Measurements from ENCODE around the gene LRRC45.

LRRC45 gene

DNA sequence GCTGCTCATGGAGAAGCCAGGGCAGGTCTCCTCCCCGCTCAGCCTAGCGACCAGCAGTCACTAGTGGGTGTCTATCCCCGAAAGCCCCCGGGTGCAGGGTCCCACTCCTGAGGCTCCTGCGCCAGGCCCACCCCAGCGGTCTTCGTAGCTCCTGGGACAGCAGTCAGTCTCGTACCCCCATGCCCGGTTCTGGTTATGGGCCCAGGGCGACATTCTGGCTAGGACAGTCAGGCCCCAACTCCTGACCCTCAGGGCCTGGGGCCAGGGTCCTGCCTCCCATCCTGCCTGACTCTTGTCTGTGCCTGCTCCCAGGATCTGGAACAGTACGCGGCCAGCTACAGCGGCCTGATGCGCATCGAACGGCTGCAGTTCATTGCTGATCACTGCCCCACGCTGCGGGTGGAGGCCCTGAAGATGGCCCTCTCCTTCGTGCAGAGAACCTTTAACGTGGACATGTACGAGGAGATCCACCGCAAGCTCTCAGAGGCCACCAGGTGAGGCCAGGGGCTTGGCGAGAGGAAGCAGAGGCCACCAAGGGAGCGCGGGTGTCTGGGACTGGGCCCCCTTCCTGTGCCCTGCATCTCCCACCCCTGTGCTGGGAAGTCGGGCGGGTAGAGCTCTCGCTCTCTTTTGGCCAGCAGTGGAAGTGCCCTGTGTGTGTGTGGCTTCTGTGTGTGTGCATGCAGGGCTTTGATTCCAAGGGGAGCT is 30.6 kb downstream of the LRRC45 start:
- DNase-seq, result no peak

- DNase-seq, result no peak
Measured at GRCh38 chr17:82054351-82055022, 31.4 kb downstream of the LRRC45 start.

DNA sequence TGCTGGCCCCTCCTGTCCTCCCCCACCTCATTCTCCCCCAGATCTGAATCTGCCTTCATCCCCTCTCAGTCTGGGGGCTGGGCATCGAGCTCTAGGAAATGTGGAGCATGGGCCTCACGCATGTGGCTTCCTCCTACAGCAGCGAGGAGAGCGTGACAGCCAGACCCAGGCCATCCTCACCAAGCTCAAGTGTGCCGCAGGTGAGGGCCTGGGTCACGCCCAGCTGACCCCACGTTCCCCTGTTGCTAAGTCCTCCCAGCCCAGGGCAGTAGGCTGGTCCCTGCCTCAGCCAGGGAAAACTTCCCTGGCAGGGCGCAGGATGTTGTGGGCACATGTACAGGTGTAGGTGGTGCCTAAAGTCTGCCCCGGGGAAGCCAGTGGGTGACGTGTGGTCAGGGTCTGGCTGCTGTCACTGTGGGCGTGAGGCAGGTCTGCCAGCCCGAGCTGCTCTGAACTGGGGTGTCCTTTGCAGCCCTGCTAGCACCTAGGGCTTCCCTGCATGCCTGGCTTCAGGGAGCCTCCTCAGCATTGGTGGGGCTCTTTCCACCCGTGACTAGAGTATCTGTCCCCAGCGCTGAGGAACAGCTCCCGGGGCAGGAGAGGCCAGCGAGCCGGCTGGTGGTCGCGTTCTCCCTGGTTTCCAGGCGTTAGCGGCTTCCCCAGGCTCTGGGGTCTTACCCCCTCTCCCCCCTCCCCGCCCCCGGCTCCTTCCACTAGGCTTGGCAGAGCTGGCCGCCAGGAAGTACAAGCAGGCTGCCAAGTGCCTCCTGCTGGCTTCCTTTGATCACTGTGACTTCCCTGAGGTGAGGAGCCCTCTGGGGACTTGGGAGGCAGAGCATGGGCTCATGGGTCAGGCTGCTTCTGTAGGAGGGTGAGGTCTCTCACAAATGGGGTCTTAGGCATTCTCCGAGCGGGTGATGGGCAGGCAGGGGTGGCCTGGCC is 32.2 kb downstream of the LRRC45 start:
- no peak for DNase-seq

DNA sequence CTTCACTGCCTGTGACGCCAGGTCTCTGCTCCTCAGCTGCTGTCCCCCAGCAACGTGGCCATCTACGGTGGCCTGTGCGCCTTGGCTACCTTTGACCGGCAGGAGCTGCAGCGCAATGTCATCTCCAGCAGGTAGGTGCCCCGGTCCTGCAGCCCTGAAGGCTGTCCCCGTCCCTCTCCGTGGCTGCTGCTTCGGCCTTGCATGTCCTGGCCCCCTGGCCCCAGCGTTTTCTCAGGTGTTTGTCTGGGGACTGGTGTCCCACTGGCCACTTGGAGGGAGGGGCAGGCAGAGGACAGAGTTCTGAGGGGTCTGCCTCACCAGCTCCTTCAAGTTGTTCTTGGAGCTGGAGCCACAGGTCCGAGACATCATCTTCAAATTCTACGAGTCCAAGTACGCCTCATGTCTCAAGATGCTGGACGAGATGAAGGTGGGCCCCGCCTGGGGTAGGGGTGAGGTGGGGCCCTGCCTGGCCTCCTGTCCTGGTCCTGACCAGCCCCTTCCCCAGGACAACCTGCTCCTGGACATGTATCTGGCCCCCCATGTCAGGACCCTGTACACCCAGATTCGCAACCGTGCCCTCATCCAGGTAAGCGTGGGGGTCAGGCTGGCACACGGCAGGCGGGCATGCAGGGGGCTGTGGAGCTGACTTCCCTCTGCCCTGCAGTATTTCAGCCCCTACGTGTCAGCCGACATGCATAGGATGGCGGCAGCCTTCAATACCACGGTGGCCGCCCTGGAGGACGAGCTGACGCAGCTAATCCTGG is 33.0 kb downstream of the LRRC45 start:
- no peak for DNase-seq

DNA sequence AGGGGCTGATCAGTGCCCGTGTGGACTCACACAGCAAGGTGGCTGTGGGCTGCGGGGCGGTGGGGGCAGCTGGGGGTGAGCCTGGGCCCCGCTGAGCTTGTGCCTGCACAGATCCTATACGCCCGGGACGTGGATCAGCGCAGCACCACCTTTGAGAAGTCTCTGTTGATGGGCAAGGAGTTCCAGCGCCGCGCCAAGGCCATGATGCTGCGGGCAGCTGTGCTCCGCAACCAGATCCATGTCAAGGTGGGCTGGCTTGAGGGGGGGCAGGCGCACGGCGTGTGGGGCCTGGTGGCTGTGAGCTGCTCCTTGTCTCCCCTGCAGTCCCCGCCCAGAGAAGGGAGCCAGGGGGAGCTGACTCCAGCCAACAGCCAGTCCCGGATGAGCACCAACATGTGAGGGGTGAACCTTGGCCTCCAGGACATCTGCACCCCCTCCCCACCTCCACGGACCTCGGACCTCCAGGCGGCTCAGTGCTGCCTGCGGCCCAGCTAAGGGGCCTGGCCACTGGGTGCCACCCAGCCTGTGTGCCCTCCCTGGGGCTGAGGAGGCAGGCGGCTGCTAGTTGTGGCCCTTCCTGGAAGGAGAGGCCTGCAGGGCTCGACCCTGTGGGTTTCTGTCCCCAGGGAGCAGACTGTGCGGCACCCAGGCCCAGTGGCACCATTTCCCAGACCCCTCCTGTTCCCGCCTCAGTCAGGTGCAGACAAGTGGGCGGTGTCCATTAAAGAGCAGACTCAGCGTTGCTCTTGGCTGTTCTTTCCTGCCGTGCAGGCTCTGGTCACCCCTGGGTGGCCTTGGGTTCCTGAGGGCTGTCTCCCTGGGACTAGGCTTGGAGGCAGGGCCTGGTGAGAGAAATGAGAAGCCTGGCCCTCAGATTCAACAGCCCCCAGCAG is 33.9 kb downstream of the LRRC45 start:
- DNase-seq, result no peak

GRCh38 chr17:82058230-82058854 is 35.2 kb downstream of the LRRC45 start:
- no peak for DNase-seq

GRCh38 chr17:82058855-82059249 is 35.7 kb downstream of the LRRC45 start:
- DNase-seq, result no peak

DNA sequence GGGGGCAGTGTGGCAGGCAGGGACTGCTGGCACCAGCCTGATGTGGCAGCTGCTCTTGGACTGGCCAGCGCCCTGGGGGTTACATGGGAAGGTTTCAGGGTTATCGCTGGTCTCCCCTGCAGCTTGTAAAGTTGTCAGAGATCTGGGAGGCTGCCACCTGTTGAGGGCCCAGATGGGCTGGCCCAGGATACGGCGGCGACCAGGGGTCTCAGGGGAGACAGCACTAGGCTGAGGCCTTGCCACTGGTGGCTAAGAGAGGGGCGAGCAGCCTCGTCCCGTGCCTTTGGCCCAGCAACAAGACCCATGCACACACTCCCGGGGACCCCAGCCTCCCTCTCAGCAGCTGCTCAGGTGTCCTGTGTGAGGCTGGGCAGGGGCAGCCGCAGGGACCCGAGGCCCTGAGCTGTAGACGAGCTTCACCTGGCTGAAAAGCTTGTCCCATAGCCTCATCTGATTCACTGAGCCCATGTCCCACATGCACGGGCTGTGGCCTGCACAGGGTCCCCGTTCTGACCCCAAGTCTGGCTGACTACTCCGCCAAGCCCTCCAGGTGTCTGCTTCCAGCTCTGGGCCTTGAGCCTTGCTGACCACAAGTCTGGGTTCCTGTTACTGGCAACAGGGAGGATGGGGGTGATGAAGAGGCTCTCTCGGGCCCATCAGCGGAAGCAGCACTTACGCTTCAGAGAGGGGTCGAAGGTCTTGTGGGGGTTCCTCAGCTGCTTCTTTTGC is 36.3 kb downstream of the LRRC45 start:
- DNase-seq, result no peak

GRCh38 chr17:82060001-82060380 is 36.9 kb downstream of the LRRC45 start:
- DNase-seq, result no peak

DNA sequence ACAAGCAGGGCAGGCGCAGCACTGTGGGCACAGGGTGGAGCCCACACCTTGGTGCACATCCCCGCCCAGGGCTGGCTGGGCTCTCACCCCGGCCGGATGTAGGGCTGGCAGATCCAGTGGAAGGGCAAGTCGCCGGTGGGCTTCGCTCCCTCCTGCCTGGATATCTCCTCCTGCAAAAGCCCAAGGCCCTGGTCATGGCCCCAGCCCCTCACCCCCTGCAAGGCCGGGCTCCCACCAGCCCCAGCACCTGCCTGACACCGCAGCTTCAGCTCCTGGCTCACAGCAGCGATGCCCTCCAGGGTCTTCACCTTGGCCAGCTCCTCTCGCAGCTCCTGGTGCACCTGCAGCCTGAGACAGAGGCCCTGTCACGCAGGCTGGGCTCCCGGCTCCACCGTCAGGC is 37.5 kb downstream of the LRRC45 start:
- DNase-seq, result no peak

DNA sequence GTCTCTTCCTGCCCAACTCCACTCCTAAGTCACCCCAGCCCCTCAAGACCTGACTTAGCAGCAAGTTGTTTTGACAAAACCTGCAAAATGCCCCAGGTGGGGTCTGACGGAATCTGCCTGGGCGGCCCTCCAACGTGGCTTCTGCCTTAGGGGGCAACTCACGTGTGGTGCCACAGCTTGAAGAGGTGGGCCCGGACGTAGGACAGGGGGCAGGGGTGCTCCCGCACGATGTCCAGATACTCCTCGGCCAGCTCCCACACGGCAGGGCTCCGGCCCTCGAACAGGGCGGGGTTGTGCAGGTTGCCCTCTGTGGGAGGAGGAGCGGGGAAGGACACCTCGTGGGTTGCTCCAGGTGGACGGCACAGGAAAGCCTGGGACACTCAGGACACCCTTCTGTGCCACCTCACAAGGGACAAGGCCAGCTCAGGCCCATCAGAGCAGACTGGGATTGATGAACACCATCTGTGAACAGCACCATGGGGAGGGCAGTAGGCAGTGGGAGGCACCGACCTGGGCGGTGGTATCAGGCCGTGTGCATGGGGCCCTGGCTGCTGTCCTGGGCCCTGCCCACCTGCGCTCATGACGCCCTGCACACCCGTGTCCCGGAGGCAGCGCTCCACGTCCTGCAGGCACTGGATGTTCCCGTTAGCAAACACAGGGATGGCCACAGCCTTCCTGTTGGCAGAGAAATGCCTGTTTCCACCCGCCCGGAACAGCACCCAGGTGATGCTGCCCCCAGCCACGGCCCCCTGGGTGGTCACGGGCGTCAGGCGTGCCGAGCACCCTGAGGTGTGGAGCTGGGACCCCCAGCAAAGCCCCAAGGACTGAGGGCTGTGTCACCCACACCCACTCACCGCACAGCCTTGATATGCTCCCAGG is 38.2 kb downstream of the LRRC45 start:
- no peak for DNase-seq

- no peak for DNase-seq
Measured at GRCh38 chr17:82062076-82062983, 39.2 kb downstream of the LRRC45 start.

DNA sequence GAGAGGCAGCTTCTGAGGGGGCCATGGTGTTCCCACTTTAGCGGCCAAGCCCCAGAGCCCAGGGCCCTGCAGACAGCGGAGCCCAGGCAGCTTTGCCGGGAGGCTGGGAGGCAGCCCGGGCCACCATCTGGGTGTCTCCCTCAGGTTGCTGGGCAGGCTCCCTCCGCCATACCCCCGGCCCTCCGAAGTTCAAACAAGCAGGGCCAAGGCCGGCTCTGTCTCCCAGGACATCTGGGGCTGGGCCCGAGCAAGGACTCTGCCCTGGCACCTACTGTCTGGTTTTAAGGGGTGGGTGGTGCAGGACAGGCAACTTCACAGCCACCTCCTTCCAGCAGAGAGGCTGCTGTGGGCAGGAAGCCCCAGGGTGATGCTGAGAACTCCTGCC is 39.9 kb downstream of the LRRC45 start:
- DNase-seq, result no peak

- DNase-seq, result no peak
Measured at GRCh38 chr17:82063424-82064415, 40.6 kb downstream of the LRRC45 start.

DNA sequence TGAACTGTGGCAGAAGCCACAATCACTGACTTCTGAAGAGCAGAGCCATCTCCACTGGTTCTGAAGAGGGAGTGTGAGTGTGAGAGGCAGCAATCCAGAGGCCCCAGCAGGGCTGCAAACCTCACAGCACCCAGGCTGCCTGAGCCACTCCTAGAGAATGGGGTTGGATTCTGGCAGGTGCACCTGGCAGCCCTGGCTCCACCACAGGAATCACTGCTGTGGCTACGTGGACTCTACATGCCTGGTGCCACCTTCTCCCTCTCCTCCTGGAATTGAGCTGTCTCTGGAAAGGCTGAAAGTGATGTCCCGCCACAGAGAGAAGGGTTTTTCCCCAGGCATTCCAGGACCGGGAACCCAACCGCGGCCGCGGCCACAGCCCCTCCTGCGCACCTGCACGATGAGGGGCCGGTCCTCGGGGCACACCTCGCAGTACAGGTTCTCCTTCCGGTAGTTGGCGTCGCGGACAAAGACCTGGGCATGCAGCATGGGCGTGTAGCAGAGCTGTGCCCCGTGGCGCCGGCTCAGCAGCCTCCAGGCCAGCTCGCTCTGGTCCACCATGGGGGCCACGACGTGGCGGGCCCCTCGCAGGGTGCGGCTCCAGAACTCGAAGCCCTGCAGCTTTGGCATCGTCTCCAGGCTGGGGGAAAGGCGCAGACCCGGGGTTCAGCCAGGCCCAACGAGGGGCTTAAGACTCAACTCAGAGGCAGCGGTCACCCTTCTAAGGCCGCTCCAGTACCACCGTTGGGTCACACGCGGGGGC is 41.5 kb downstream of the LRRC45 start:
- DNase-seq, result no peak

DNA sequence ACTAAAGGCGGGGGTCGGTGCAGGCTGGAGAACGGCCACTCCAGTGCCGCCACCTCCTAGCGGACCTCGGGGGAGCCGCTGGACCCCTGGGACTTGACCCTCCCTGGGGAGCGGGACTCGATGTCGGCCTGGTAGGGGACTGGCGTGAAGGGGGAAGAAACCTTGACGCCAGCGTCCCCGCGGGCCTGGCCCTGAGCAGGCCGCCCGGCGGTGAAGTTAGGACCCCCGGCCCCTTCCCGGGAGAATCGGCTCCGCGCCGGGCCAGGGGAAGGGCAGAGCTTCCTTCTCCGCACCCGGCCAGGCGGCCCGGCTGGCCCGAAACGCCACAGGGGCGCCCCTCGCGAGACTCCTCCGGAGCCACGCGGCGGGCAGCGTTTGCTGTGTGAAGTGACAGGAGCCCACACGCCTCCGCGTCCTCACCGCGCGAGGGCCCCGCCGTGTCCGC is 42.1 kb downstream of the LRRC45 start:
- no peak for DNase-seq
